SK-N-SH treated with all-trans-retinoic acid at 6 μM for 48 hours (cell line): Measurements from ENCODE around the gene XPC.

Experiments used
- ARNTL ChIP-seq: fragments of 450-650 bp; formaldehyde crosslinking; IDR thresholded peaks from 2 replicates; pipeline ENCODE4 v1.5.0; 2020; ENCODE audit warnings: low read depth, mild to moderate bottlenecking, moderate library complexity, borderline replicate concordance
- CSRNP3 ChIP-seq: fragments of 250-450 bp; sonication (Bioruptor Pico); IDR thresholded peaks from 2 replicates; pipeline ENCODE4 v1.5.1; 2021; ENCODE audit warnings: mild to moderate bottlenecking, moderate library complexity
- OSR1 ChIP-seq: fragments of 250-450 bp; sonication (Bioruptor Pico); IDR thresholded peaks from 2 replicates; pipeline ENCODE4 v1.8.0; 2022; ENCODE audit warnings: moderate library complexity, mild to moderate bottlenecking, inconsistent platforms
- RARB ChIP-seq: fragments of 250-450 bp; sonication (Bioruptor Pico); IDR thresholded peaks from 2 replicates; pipeline ENCODE4 v1.8.0; 2021; ENCODE audit warnings: mild to moderate bottlenecking, moderate library complexity
- SNAI2 ChIP-seq: fragments of 250-450 bp; sonication (Bioruptor Pico); IDR thresholded peaks from 2 replicates; pipeline ENCODE4 v1.5.0; 2020; ENCODE audit warnings: mild to moderate bottlenecking, moderate library complexity
- TCF4 ChIP-seq: fragments of 250-450 bp; sonication (Bioruptor Pico); IDR thresholded peaks from 2 replicates; pipeline ENCODE4 v1.8.0; 2021; ENCODE audit warnings: mild to moderate bottlenecking, moderate library complexity, borderline replicate concordance
- ZC3H10 ChIP-seq: fragments of 250-450 bp; sonication (Bioruptor Pico); IDR thresholded peaks from 2 replicates; pipeline ENCODE4 v1.5.1; 2021; ENCODE audit warnings: mild to moderate bottlenecking, moderate library complexity
- ZFP3 ChIP-seq: fragments of 250-450 bp; sonication (Bioruptor Pico); IDR thresholded peaks from 2 replicates; pipeline ENCODE4 v1.5.0; 2020; ENCODE audit warnings: mild to moderate bottlenecking, moderate library complexity
- ZFP30 ChIP-seq: fragments of 450-650 bp; formaldehyde crosslinking; IDR thresholded peaks from 2 replicates; pipeline ENCODE4 v1.5.0; 2022; ENCODE audit warnings: mild to moderate bottlenecking, moderate library complexity
- ZNF565 ChIP-seq: fragments of 450-650 bp; formaldehyde crosslinking; conservative IDR thresholded peaks from 2 replicates; pipeline ENCODE4 v1.5.0; 2020; ENCODE audit warnings: low read depth, mild to moderate bottlenecking, moderate library complexity
- ZNF8 ChIP-seq: fragments of 450-650 bp; formaldehyde crosslinking; IDR thresholded peaks from 2 replicates; pipeline ENCODE4 v1.5.0; 2020; ENCODE audit warnings: mild to moderate bottlenecking, moderate library complexity
- TF ChIP-seq, protein P1 (sequence below): fragments of 250-450 bp; sonication (Bioruptor Pico); IDR thresholded peaks from 2 replicates; pipeline ENCODE4 v1.5.1; 2020; ENCODE audit warnings: low read depth, mild to moderate bottlenecking, moderate library complexity
- TF ChIP-seq, protein P2 (sequence below): fragments of 250-450 bp; sonication (Bioruptor Pico); IDR thresholded peaks from 2 replicates; pipeline ENCODE4 v1.8.0; 2020; ENCODE audit warnings: mild to moderate bottlenecking, moderate library complexity, borderline replicate concordance

DNA sequence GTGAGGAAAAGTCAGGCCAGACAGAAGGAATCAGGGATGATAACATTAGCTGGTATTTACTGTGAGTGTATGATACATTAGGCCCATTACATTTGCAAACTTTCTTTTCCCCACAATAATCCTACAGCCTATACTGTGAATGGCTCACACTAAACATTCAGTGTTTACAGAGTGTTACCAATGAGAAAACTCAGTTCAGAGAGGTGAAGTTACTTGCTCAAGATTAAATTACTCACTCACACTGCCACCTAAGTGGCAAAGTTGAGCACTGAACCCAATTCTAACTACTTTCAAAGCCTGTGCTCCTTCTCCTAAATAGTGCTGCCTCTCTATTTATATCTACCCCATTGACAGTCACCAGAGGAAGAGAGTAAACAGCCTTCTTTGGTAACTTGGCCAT is 8.5 kb downstream of the XPC start:
- TF ChIP-seq ZFP30 (CRISPR knock-in tag) (no peak), CSRNP3 (CRISPR knock-in tag) (no peak), RARB (no peak), OSR1 (CRISPR knock-in tag) (no peak), TCF4 (no peak), ZFP3 (CRISPR knock-in tag) (no peak), ZNF8 (CRISPR knock-in tag) (no peak), ARNTL (CRISPR knock-in tag) (no peak), SNAI2 (no peak), ZC3H10 (CRISPR knock-in tag) (no peak), ZNF565 (CRISPR knock-in tag) (no peak)
- TF ChIP-seq, protein P1, sequence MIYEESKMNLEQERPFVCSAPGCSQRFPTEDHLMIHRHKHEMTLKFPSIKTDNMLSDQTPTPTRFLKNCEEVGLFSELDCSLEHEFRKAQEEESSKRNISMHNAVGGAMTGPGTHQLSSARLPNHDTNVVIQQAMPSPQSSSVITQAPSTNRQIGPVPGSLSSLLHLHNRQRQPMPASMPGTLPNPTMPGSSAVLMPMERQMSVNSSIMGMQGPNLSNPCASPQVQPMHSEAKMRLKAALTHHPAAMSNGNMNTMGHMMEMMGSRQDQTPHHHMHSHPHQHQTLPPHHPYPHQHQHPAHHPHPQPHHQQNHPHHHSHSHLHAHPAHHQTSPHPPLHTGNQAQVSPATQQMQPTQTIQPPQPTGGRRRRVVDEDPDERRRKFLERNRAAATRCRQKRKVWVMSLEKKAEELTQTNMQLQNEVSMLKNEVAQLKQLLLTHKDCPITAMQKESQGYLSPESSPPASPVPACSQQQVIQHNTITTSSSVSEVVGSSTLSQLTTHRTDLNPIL: no peak
- TF ChIP-seq, protein P2, sequence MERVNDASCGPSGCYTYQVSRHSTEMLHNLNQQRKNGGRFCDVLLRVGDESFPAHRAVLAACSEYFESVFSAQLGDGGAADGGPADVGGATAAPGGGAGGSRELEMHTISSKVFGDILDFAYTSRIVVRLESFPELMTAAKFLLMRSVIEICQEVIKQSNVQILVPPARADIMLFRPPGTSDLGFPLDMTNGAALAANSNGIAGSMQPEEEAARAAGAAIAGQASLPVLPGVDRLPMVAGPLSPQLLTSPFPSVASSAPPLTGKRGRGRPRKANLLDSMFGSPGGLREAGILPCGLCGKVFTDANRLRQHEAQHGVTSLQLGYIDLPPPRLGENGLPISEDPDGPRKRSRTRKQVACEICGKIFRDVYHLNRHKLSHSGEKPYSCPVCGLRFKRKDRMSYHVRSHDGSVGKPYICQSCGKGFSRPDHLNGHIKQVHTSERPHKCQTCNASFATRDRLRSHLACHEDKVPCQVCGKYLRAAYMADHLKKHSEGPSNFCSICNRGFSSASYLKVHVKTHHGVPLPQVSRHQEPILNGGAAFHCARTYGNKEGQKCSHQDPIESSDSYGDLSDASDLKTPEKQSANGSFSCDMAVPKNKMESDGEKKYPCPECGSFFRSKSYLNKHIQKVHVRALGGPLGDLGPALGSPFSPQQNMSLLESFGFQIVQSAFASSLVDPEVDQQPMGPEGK (CRISPR knock-in tag): no peak
